ENCODE results near the gene FAF2. TPM values are rescaled to one million over a fixed set of nuclear protein-coding genes. Genes with fewer than 3 reads are reported as not detected.

The FAF2 gene
- total and polyA plus RNA-seq, 2 donors, result 17.7 to 22.4 TPM

DNA sequence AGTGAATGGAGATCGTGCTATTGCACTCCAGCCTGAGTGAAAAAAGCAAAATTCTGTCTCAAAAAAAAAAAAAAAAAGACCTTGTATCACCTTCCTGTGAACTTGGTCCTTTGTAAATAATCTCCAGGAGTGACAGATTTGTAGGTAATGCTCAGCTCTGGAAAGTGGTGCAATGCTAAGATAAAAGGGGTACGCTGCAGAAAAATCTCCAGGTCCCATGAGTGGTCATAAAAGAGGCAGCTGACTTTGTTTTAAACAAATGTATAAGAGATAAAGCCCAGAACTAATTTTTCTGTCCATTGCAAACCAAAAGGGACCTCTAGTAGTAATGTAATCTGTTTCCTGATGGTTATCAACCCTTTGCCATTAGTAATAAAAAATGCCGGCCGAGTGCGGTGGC is 55.3 kb downstream of the FAF2 start:
- Histone ChIP-seq H3K9me3 (ENCODE audit: control insufficient read depth in 2 of 2, insufficient read depth in 1 of 2, low read length in 1 of 2) (no peaks in the 10 kb centered on the region), H3K27me3 (ENCODE audit: control insufficient read depth in 2 of 2, insufficient read depth in 1 of 2, low read length in 1 of 2) (no peaks in the 10 kb centered on the region), H3K36me3 (ENCODE audit: control insufficient read depth in 2 of 2, insufficient read depth in 2 of 2, low read length in 1 of 2) (peaks cover 61 to 66% of the 10 kb centered on the region in 2 donors), H3K4me3 (ENCODE audit: low read length in 2 of 2) (no peak overlapping the region), H3K27ac (ENCODE audit: low read depth in 1 of 2, low read length in 1 of 2) (no peak overlapping the region), H3K4me1 (ENCODE audit: control insufficient read depth in 2 of 2, insufficient read depth in 2 of 2, low read length in 2 of 2) (no peaks in the 10 kb centered on the region)
- no peak for DNase-seq (ENCODE audit: low read depth in 6 of 9, low spot score in 9 of 9)
- 94% methylated on average over 5 of the region's 5 CpGs for WGBS

DNA sequence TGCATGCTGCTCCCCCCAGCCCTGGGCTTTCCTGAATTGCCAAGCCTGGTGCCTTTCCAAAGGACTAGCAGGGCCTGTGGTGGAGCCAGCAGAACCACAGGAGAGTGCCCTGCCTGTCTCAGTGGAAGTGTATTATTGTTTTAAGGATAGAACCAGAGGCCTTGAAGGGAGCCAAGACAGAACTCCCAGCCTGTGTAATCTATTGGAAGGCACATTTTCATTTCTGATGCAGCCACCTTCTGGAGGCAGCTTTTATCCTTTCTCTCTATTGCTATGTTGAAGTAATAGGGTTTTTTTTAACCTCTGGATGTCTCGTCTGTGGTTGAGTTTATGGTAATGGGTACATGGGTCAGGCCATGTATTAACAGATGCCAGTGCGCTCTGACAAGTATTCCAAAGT is 59.7 kb downstream of the FAF2 start:
- Histone ChIP-seq H3K9me3 (ENCODE audit: control insufficient read depth in 2 of 2, insufficient read depth in 1 of 2, low read length in 1 of 2) (no peaks in the 10 kb centered on the region), H3K4me3 (ENCODE audit: low read length in 2 of 2) (no peak overlapping the region), H3K36me3 (ENCODE audit: control insufficient read depth in 2 of 2, insufficient read depth in 2 of 2, low read length in 1 of 2) (peaks cover 37 to 41% of the 10 kb centered on the region in 2 donors), H3K4me1 (ENCODE audit: control insufficient read depth in 2 of 2, insufficient read depth in 2 of 2, low read length in 2 of 2) (no peaks in the 10 kb centered on the region), H3K27ac (ENCODE audit: low read depth in 1 of 2, low read length in 1 of 2) (no peak overlapping the region), H3K27me3 (ENCODE audit: control insufficient read depth in 2 of 2, insufficient read depth in 1 of 2, low read length in 1 of 2) (no peaks in the 10 kb centered on the region)
- 97% methylated on average over 2 of the region's 2 CpGs for WGBS
- no peak for DNase-seq (ENCODE audit: low read depth in 6 of 9, low spot score in 9 of 9)

DNA sequence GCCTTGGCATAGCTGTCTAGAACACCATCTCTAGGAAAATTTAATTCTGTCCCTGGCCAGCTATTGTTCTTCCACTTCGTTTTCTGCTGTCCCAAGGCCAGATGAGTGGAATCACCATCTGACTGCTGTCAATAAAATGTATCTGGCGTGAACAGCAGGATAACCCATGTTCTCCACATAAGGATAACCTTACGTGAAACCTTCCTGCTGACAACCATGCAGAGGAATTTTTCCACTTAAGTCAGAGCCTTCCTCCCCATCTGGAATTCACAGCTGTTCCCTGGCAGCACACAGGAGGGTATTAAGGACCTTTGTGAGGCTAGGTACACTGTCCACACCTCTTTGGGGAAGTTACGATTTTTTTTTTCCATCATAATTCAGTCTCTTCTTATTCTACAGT is 60.4 kb downstream of the FAF2 start:
- DNase-seq (ENCODE audit: low read depth in 6 of 9, low spot score in 9 of 9), result no peak
- Histone ChIP-seq H3K27me3 (ENCODE audit: control insufficient read depth in 2 of 2, insufficient read depth in 1 of 2, low read length in 1 of 2) (no peaks in the 10 kb centered on the region), H3K9me3 (ENCODE audit: control insufficient read depth in 2 of 2, insufficient read depth in 1 of 2, low read length in 1 of 2) (no peaks in the 10 kb centered on the region), H3K36me3 (ENCODE audit: control insufficient read depth in 2 of 2, insufficient read depth in 2 of 2, low read length in 1 of 2) (peaks cover 37% of the 10 kb centered on the region in 2 donors), H3K4me1 (ENCODE audit: control insufficient read depth in 2 of 2, insufficient read depth in 2 of 2, low read length in 2 of 2) (no peaks in the 10 kb centered on the region), H3K4me3 (ENCODE audit: low read length in 2 of 2) (no peak overlapping the region), H3K27ac (ENCODE audit: low read depth in 1 of 2, low read length in 1 of 2) (no peak overlapping the region)
- WGBS, result 97% methylated on average over 4 of the region's 4 CpGs

DNA sequence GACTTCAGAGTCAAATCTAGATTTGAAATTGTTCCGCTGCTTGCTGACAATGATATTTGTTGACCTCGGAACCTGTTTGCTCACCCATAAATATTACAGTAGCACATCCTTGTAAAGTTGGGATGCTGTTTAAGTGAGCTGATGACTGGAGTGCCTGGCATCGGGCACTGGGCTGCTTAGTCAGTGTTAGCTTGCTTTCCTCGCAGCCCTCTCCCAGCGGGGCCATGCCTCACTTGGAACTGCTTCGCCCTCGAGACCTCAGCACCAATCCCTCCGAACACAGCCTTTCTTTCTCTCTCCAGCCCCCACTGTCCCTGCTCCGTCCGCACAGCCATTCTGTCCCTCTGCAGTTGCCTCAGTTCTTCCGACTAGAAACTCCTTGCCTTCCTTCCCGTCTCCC is 65.6 kb downstream of the FAF2 start:
- H3K27ac ChIP-seq (ENCODE audit: low read depth in 1 of 2, low read length in 1 of 2), result no peak overlapping the region
- H3K36me3 ChIP-seq (ENCODE audit: control insufficient read depth in 2 of 2, insufficient read depth in 2 of 2, low read length in 1 of 2), result peaks cover 6 to 8% of the 10 kb centered on the region in 2 donors
- WGBS, result 97% methylated on average over 12 of the region's 12 CpGs
- no peak overlapping the region for H3K4me3 ChIP-seq (ENCODE audit: low read length in 2 of 2)
- no peaks in the 10 kb centered on the region for H3K9me3 ChIP-seq (ENCODE audit: control insufficient read depth in 2 of 2, insufficient read depth in 1 of 2, low read length in 1 of 2)
- no peaks in the 10 kb centered on the region for H3K4me1 ChIP-seq (ENCODE audit: control insufficient read depth in 2 of 2, insufficient read depth in 2 of 2, low read length in 2 of 2)
- no peaks in the 10 kb centered on the region for H3K27me3 ChIP-seq (ENCODE audit: control insufficient read depth in 2 of 2, insufficient read depth in 1 of 2, low read length in 1 of 2)
- DNase-seq (ENCODE audit: low read depth in 6 of 9, low spot score in 9 of 9), result no peak

DNA sequence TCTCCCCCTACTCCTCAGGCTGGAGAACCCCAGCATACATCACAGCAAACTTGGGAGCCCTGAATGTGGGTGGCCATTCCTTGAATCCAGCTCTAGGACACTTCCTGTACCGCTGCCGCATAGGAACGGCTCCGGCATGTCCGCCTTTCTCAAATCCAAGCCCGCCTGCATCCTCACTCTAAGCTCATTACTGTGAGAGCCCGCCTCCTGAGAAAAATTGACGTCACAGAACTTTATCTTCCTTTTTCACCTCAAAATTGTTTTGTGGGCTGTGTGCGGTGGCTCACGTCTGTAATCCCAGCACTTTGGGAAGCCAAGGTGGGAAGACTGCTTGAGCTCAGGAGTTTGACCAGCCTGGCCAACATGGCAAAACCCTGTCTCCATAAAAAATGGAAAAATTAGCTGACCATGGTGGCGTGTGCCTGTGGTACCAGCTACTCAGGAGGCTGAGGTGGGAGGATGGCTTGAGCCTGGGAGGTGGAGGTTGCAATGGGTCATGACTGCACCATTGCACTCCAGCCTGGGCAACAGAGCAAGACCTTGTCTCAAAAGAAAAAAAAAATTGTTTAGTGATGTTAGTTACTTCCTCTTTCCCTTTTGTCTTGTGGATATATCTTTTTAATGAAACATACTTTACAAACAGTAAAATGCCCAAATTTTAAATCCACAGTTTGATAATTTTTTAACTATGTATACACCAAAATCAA is 66.2 kb downstream of the FAF2 start:
- Histone ChIP-seq H3K4me3 (ENCODE audit: low read length in 2 of 2) (no peak overlapping the region), H3K4me1 (ENCODE audit: control insufficient read depth in 2 of 2, insufficient read depth in 2 of 2, low read length in 2 of 2) (no peaks in the 10 kb centered on the region), H3K36me3 (ENCODE audit: control insufficient read depth in 2 of 2, insufficient read depth in 2 of 2, low read length in 1 of 2) (peaks cover under 1 to 3% of the 10 kb centered on the region in 2 donors), H3K27me3 (ENCODE audit: control insufficient read depth in 2 of 2, insufficient read depth in 1 of 2, low read length in 1 of 2) (no peaks in the 10 kb centered on the region), H3K27ac (ENCODE audit: low read depth in 1 of 2, low read length in 1 of 2) (no peak overlapping the region), H3K9me3 (ENCODE audit: control insufficient read depth in 2 of 2, insufficient read depth in 1 of 2, low read length in 1 of 2) (no peaks in the 10 kb centered on the region)
- WGBS, result 92% methylated on average over 11 of the region's 11 CpGs
- DNase-seq (ENCODE audit: low read depth in 6 of 9, low spot score in 9 of 9), result no peak

DNA sequence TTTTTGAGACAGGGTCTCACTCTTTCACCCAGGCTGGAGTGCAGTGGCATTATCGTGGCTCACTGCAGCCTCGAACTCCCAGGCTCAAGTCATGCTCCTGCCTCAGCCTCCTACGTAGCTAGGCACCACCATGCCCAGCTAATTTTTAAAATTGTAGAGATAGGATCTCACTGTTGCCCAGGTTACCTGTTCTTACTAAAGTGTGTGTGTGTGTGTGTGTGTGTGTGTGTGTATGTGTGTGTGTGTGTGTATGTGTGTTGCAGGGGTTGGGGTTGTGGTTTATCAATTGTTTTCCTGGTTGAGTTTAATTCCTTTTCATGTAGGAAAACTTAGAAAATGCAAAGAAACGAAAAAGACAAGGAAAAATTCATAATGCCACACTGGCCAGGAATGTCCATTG is 67.2 kb downstream of the FAF2 start:
- Histone ChIP-seq H3K36me3 (ENCODE audit: control insufficient read depth in 2 of 2, insufficient read depth in 2 of 2, low read length in 1 of 2) (no peaks in the 10 kb centered on the region), H3K27ac (ENCODE audit: low read depth in 1 of 2, low read length in 1 of 2) (no peak overlapping the region)

DNA sequence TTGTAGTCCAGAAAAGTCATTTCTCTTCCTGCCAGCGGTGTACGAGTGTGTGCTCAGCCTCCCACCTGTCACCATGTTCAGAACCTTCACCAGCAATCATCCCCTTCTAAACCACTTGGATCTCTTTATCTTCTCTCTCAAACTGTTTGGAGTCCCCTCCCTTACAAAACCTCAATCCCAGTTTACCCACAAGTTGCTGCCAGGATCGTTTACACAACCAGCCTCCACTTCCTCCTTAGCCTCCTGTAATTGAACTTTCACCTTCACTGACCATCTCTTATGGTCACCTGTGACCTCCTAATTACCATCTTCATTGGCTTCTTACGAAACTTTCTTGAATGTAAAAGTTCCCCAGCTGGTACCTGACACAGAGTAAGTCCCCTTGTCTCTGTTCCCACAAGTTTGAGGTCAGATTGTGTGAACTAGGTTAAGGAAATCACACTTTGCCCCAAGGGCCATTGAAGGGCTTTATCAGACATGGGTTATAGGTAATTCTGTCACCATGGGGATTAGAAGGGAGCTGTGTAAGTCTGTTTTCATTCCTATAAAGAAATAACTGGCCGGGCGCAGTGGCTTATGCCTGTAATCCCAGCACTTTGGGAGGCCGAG is 69.0 kb downstream of the FAF2 start:
- Histone ChIP-seq H3K36me3 (ENCODE audit: control insufficient read depth in 2 of 2, insufficient read depth in 2 of 2, low read length in 1 of 2) (no peaks in the 10 kb centered on the region), H3K27ac (ENCODE audit: low read depth in 1 of 2, low read length in 1 of 2) (no peak overlapping the region), H3K4me3 (ENCODE audit: low read length in 2 of 2) (no peak overlapping the region), H3K4me1 (ENCODE audit: control insufficient read depth in 2 of 2, insufficient read depth in 2 of 2, low read length in 2 of 2) (no peaks in the 10 kb centered on the region), H3K9me3 (ENCODE audit: control insufficient read depth in 2 of 2, insufficient read depth in 1 of 2, low read length in 1 of 2) (no peaks in the 10 kb centered on the region), H3K27me3 (ENCODE audit: control insufficient read depth in 2 of 2, insufficient read depth in 1 of 2, low read length in 1 of 2) (no peaks in the 10 kb centered on the region)
- WGBS, result 70% methylated on average over 7 of the region's 7 CpGs
- no peak for DNase-seq (ENCODE audit: low read depth in 6 of 9, low spot score in 9 of 9)

More for the DNA sequence above, 67.2 kb downstream of the FAF2 start:
- Histone ChIP-seq H3K9me3 (ENCODE audit: control insufficient read depth in 2 of 2, insufficient read depth in 1 of 2, low read length in 1 of 2) (no peaks in the 10 kb centered on the region), H3K27me3 (ENCODE audit: control insufficient read depth in 2 of 2, insufficient read depth in 1 of 2, low read length in 1 of 2) (no peaks in the 10 kb centered on the region), H3K4me1 (ENCODE audit: control insufficient read depth in 2 of 2, insufficient read depth in 2 of 2, low read length in 2 of 2) (no peaks in the 10 kb centered on the region), H3K4me3 (ENCODE audit: low read length in 2 of 2) (no peak overlapping the region)
- no peak for DNase-seq (ENCODE audit: low read depth in 6 of 9, low spot score in 9 of 9)
- WGBS, result 90% methylated on average over 4 of the region's 4 CpGs

DNA sequence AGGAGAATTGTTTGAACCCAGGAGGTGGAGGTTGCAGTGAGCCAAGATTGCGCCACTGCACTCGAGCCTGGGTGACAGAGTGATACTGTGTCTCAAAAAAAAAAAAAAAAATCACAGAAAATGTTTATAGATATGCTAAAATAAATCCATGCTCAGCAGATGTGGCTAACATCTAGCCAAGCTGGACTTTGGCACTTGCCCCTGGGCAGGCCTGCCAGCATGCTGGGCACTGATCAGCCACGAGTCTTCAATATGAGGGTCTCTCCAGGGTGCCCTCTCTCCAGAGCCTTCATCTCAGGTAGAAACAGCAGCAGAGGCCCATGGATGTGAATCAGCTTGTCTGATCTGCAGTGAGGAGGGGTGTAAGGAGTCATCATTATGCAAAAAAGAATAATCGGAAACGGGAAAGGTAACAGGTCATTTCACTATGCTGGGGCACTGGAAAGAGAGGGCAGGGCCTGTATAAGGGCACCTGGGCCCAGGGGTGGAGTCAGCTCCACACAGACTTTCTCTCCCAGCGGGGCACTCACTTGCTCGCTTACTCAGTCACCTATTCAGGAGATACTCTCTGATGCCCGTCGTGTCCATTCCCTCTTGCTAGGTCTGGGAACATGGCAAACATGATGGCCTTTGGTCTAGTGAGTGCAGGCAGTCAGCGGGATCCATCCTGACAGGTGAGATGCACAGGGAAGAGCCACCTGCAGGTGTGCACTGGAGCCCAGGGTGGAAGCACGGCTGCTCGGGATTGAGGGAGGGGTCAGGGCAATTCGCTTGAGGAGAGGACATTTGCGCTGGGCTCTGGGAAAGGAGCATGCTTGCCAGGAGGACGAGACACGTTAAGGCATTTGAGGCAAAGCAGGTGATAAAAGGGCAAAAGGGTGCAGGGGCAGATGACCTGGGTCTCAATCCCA is 71.9 kb downstream of the FAF2 start:
- H3K36me3 ChIP-seq (ENCODE audit: control insufficient read depth in 2 of 2, insufficient read depth in 2 of 2, low read length in 1 of 2), result no peaks in the 10 kb centered on the region

DNA sequence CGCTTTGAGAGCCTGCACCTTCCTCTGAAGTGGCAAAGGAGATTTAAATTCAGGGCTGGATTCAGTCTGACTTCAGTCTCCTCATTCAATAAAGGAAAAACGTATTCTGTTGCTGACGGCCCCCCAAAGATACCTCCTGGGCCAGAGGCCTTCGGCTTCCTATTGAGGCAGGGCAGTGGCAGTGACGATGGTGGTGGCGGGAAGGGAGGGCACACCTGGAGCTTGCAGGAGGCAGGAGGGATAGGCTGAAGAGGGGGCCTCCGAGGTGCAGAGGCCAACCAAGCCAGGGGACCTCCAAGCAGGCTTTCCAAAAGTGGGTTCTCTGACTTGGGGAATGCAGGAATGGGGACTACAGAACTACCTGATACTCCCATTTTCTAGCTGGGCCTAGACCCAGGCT is 73.1 kb downstream of the FAF2 start:
- no peaks in the 10 kb centered on the region for H3K4me1 ChIP-seq (ENCODE audit: control insufficient read depth in 2 of 2, insufficient read depth in 2 of 2, low read length in 2 of 2)
- no peak overlapping the region for H3K27ac ChIP-seq (ENCODE audit: low read depth in 1 of 2, low read length in 1 of 2)
- H3K9me3 ChIP-seq (ENCODE audit: control insufficient read depth in 2 of 2, insufficient read depth in 1 of 2, low read length in 1 of 2), result no peaks in the 10 kb centered on the region
- peaks cover 5 to 6% of the 10 kb centered on the region in 2 donors for H3K36me3 ChIP-seq (ENCODE audit: control insufficient read depth in 2 of 2, insufficient read depth in 2 of 2, low read length in 1 of 2)
- WGBS, result 95% methylated on average over 7 of the region's 7 CpGs
- DNase-seq (ENCODE audit: low read depth in 6 of 9, low spot score in 9 of 9), result no peak
- H3K4me3 ChIP-seq (ENCODE audit: low read length in 2 of 2), result no peak overlapping the region
- H3K27me3 ChIP-seq (ENCODE audit: control insufficient read depth in 2 of 2, insufficient read depth in 1 of 2, low read length in 1 of 2), result no peaks in the 10 kb centered on the region

More for the DNA sequence above, 71.9 kb downstream of the FAF2 start:
- H3K9me3 ChIP-seq (ENCODE audit: control insufficient read depth in 2 of 2, insufficient read depth in 1 of 2, low read length in 1 of 2), result no peaks in the 10 kb centered on the region
- no peaks in the 10 kb centered on the region for H3K27me3 ChIP-seq (ENCODE audit: control insufficient read depth in 2 of 2, insufficient read depth in 1 of 2, low read length in 1 of 2)
- H3K4me3 ChIP-seq (ENCODE audit: low read length in 2 of 2), result no peak overlapping the region
- WGBS, result 91% methylated on average over 16 of the region's 16 CpGs
- no peak for DNase-seq (ENCODE audit: low read depth in 6 of 9, low spot score in 9 of 9)
- H3K4me1 ChIP-seq (ENCODE audit: control insufficient read depth in 2 of 2, insufficient read depth in 2 of 2, low read length in 2 of 2), result no peaks in the 10 kb centered on the region
- H3K27ac ChIP-seq (ENCODE audit: low read depth in 1 of 2, low read length in 1 of 2), result no peak overlapping the region
